ENCODE data around the gene TTC27. TPM values are rescaled to one million over a fixed set of nuclear protein-coding genes. Genes with fewer than 3 reads are reported as not detected.

The TTC27 gene
- total and polyA plus RNA-seq, 2 of the 13 experiments (the other 11 are each of a cell fraction or from before 2014, with no cell fraction given): 26.7 to 44.7 TPM

GRCh38 chr2:32714521-32714920 is 86.7 kb downstream of the TTC27 start (continued):
- no peak for TF ChIP-seq ZNF407 (CRISPR knock-in tag; IDR thresholded peaks at IDR 0.05; ENCODE audit: not compliant biosample characterization)
- TF ChIP-seq MIER3 (CRISPR knock-in tag; IDR thresholded peaks at IDR 0.05; ENCODE audit: borderline replicate concordance): no peak
- no peak for TF ChIP-seq TFE3 (CRISPR knock-in tag; IDR thresholded peaks at IDR 0.05)
- TF ChIP-seq CCDC6 (CRISPR knock-in tag; IDR thresholded peaks at IDR 0.05): no peak
- TF ChIP-seq KLF12 (CRISPR knock-in tag; IDR thresholded peaks at IDR 0.05; ENCODE audit: borderline replicate concordance): no peak
- no peak for TF ChIP-seq MYNN (CRISPR knock-in tag; IDR thresholded peaks at IDR 0.05; ENCODE audit: low read depth)
- no peak for TF ChIP-seq ZFP36L2 (CRISPR knock-in tag; IDR thresholded peaks at IDR 0.05)

Data from HepG2 (cell line).